ENCODE data around the gene GH2. TPM values are rescaled to one million over a fixed set of nuclear protein-coding genes. Genes with fewer than 3 reads are reported as not detected.
"Not testable (repeated sequence)": the region's sequence is repeated elsewhere in the genome, so short reads cannot be mapped to it uniquely, and the experiment has no call there.

Gene GH2
- total RNA-seq, 1 donor from 2014 or later, result not detected

GRCh38 chr17:63871646-63872365, 9.9 kb downstream of the GH2 start:
- H3K36me3 ChIP-seq (ENCODE audit: control insufficient read depth, insufficient read depth, low read length), result not testable (repeated sequence)

GRCh38 chr17:63870292-63870665, 11.5 kb downstream of the GH2 start:
- not testable (repeated sequence) for H3K27me3 ChIP-seq (ENCODE audit: control insufficient read depth, insufficient read depth, low read length); H3K36me3 ChIP-seq (ENCODE audit: control insufficient read depth, insufficient read depth, low read length); DNase-seq (ENCODE audit: low read depth); H3K4me3 ChIP-seq (ENCODE audit: low read depth, low read length); FAIRE-seq

More at GRCh38 chr17:63871646-63872365, 9.9 kb downstream of the GH2 start:
- not testable (repeated sequence) for H3K4me3 ChIP-seq (ENCODE audit: low read depth, low read length); FAIRE-seq; H3K27me3 ChIP-seq (ENCODE audit: control insufficient read depth, insufficient read depth, low read length); DNase-seq (ENCODE audit: low read depth)

GRCh38 chr17:63869491-63870291, 12.1 kb downstream of the GH2 start:
- peak; percentile 63 for DNase-seq (ENCODE audit: low read depth)

GRCh38 chr17:63866625-63867024, 15.1 kb downstream of the GH2 start:
- FAIRE-seq; H3K4me3 ChIP-seq (ENCODE audit: low read depth, low read length); DNase-seq (ENCODE audit: low read depth); H3K36me3 ChIP-seq (ENCODE audit: control insufficient read depth, insufficient read depth, low read length); H3K27me3 ChIP-seq (ENCODE audit: control insufficient read depth, insufficient read depth, low read length): not testable (repeated sequence)

More at GRCh38 chr17:63869491-63870291, 12.1 kb downstream of the GH2 start:
- FAIRE-seq; H3K36me3 ChIP-seq (ENCODE audit: control insufficient read depth, insufficient read depth, low read length); H3K4me3 ChIP-seq (ENCODE audit: low read depth, low read length); H3K27me3 ChIP-seq (ENCODE audit: control insufficient read depth, insufficient read depth, low read length): not testable (repeated sequence)

GRCh38 chr17:63859257-63859656, 22.5 kb downstream of the GH2 start:
- Histone ChIP-seq H3K4me3 (ENCODE audit: low read depth, low read length) (no peak overlapping the region), H3K36me3 (ENCODE audit: control insufficient read depth, insufficient read depth, low read length) (peaks cover 1% of the 10 kb centered on the region), H3K27me3 (ENCODE audit: control insufficient read depth, insufficient read depth, low read length) (peaks cover 6% of the 10 kb centered on the region)
- FAIRE-seq (no peak), DNase-seq (ENCODE audit: low read depth) (no peak)
- TF ChIP-seq CTCF (IDR thresholded peaks at IDR 0.05; ENCODE audit: insufficient read depth, low read length, severe bottlenecking), result no peak

GRCh38 chr17:63856425-63856824, 25.3 kb downstream of the GH2 start:
- FAIRE-seq; DNase-seq (ENCODE audit: low read depth): not testable (repeated sequence)

GRCh38 chr17:63855185-63855584, 26.6 kb downstream of the GH2 start:
- DNase-seq (ENCODE audit: low read depth) (no peak), FAIRE-seq (no peak)
- no peak overlapping the region for H3K4me3 ChIP-seq (ENCODE audit: low read depth, low read length)
- peaks cover 1% of the 10 kb centered on the region for H3K36me3 ChIP-seq (ENCODE audit: control insufficient read depth, insufficient read depth, low read length)
- no peak for TF ChIP-seq CTCF (IDR thresholded peaks at IDR 0.05; ENCODE audit: insufficient read depth, low read length, severe bottlenecking)
- H3K27me3 ChIP-seq (ENCODE audit: control insufficient read depth, insufficient read depth, low read length), result peaks cover 6% of the 10 kb centered on the region

More at GRCh38 chr17:63856425-63856824, 25.3 kb downstream of the GH2 start:
- H3K36me3 ChIP-seq (ENCODE audit: control insufficient read depth, insufficient read depth, low read length); H3K27me3 ChIP-seq (ENCODE audit: control insufficient read depth, insufficient read depth, low read length); H3K4me3 ChIP-seq (ENCODE audit: low read depth, low read length): not testable (repeated sequence)

- no peak for TF ChIP-seq CTCF (IDR thresholded peaks at IDR 0.05; ENCODE audit: insufficient read depth, low read length, severe bottlenecking)
- peaks cover 3% of the 10 kb centered on the region for H3K27me3 ChIP-seq (ENCODE audit: control insufficient read depth, insufficient read depth, low read length)
- FAIRE-seq (no peak), DNase-seq (ENCODE audit: low read depth) (no peak)
- no peak overlapping the region for H3K4me3 ChIP-seq (ENCODE audit: low read depth, low read length)
- H3K36me3 ChIP-seq (ENCODE audit: control insufficient read depth, insufficient read depth, low read length), result peaks cover 1% of the 10 kb centered on the region
Measured at GRCh38 chr17:63854709-63855108, 27.0 kb downstream of the GH2 start.

All from bronchial epithelial cell (primary cell).